Kasumi-1 (cell line): ENCODE data around the gene PI4KA.
"Not testable (repeated sequence)": the region's sequence is repeated elsewhere in the genome, so short reads cannot be mapped to it uniquely, and the experiment has no call there.

Source experiments
- DNase-seq, 2 experiments: peaks; one replicate each; lab custom pipeline; 2025; lab: John Stamatoyannopoulos, UW

The PI4KA gene

GRCh38 chr22:20858615-20859416, at the start of gene PI4KA, which contains the start of gene SNAP29:
Gene PI4KA, minus strand, starts transcription at chr22:20858811. Its CDS starts 86 bp downstream, at chr22:20858725.
Gene SNAP29, plus strand, starts transcription at chr22:20859007. Its CDS starts 104 bp downstream, at chr22:20859111.
- DNase-seq, result peak; percentile 95

GRCh38 chr22:20906387-20906767, 47.8 kb upstream of the PI4KA start:
- DNase-seq, result no peak

- DNase-seq, result no peak
Observed at GRCh38 chr22:20905415-20906386, 47.1 kb upstream of the PI4KA start.

DNA sequence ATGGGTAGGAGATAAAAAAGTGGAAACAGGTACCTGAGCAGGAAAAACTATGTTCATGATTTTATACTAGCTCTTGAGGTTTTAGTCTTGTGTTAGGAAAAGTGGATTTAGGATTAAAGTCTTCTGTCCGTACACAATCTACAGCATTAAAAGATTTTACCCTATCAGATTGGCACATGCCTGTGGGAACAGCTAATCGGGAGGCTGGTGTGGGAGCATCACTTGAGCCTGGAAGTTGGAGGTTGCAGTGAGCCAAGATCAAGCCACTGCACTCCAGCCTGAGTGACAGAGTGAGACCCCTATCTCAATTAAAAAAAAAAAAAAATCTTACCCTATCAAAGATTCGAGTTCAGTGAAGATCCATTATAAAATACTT, 46.4 kb upstream of the PI4KA start:
- DNase-seq, result no peak

GRCh38 chr22:20904008-20904979, 45.7 kb upstream of the PI4KA start:
- no peak for DNase-seq

GRCh38 chr22:20903093-20903492, 44.5 kb upstream of the PI4KA start:
- DNase-seq, result no peak

DNA sequence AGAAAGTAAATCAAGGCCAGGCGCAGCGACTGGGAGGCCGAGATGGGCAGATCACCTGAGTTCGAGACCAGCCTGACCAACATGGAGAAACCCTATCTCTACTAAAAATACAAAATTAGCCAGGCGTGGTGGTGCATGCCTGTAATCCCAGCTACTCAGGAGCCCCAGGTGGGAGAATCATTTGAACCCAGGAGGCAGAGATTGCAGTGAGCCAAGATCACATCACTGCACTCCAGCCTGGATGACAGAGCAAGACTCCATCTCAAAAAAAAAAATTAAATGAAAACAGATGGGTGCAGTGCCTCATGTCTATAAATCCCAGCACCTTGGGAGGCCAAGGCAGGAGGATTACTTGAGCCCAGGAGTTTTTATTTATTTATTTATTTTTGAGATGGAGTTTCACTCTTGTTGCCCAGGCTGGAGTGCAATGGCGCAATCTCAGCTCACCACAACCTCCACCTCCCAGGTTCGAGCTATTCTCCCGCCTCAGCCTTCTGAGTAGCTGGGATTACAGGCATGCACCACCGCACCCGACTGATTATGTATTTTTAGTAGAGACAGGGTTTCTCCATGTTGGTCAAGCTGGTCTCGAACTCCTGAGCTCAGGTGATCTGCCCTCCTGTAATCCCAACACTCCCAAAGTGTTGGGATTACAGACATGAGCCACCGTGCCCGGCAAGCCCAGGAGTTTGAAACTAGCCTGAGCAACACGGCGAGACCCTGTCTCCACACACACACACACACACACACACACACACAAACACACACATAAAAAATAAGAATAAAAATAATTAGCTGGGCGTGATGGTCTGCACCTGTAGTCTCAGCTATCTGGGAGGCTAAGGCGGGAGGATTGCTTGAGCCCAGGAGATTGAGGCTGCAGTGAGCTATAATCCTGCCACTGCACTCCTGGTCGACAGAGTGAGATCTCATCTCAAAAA, 42.8 kb upstream of the PI4KA start:
- DNase-seq, result not testable (repeated sequence)

DNA sequence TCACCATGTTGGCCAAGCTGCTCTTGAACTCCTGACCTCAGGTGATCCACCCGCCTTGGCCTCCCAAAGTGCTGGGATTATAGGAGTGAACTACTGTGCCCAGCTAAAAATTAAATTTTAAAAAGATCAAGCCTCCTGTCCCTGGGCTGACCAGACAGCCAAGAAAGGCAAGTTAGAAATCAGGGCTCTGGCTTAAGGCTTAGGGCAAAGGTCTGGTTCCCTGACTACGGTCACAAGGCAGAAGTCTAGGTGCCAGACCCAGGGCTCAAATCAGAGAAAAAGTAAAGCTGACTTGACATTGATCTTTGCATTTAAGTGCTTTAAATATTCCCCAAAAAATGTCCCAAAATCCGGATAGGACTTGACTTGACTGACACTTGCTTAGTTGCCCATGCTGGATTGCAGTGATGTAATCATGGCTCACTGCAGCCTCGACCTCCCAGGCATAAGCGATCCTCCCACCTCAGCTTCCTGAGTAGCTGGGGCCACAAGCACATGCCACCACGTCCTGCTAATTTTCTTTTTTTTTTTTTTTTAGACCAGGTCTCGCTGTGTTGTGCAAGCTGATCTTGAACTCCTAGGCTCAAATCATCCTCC, 41.3 kb upstream of the PI4KA start:
- DNase-seq, result no peak

GRCh38 chr22:20897737-20898136, 39.1 kb upstream of the PI4KA start:
- not testable (repeated sequence) for DNase-seq

GRCh38 chr22:20890975-20891374, 32.4 kb upstream of the PI4KA start:
- no peak for DNase-seq

- no peak for DNase-seq
Observed at GRCh38 chr22:20889904-20890540, 31.4 kb upstream of the PI4KA start.

- no peak for DNase-seq
Observed at GRCh38 chr22:20889025-20889704, 30.6 kb upstream of the PI4KA start.

DNA sequence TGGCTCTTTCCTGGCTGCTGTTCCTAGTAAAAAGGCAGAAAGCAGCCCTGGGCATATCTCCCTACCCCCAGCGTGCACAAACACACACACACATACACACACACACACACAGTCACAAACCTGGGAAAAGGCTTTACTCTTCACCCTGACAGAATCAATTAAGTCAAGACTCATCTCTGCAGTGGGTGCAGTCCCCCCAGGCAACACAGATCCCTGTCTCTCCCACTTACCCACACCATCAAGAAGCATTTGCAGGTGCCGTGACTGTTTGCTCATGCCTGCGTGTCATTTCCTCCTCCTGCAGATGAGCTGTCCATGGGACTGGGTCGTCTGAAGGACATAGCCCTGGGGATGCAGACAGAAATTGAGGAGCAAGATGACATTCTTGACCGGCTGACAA, 28.8 kb upstream of the PI4KA start:
- no peak for DNase-seq

DNA sequence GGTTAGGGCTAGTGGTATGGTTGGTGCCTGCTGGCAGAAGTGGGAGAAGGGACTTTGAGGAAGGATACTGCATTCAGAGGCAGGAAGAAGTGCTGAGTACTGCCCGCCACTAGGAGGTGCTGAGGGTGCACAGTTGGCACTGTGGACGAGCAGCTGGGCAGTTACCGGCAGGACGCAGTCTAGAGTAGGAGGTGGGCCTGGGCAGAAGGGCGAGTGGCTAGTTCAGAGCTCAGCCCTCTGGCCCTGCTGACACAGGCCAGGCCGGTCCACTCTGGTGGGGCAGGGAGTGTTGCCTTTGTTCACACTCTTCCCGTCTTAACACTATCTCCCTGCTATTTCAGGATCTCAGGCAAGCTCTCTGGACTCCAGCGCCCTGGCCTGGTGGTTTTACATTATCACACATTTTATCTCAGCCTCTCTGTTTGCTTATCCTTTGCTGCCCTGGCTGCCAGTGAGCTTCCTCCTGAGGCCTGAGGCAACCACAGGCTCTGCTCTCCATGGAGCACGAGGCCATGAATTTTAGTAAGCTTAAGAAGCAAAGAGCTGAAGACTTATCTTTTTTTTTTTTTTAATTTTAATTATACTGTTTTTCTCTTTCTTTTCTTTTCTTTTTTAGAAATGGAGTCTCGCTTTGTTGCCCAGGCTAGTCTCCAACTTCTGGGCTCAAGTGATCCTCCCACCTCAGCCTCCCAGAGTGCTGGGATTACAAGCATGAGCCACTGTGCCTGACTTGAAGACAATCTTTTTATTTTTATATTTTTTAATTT, 27.1 kb upstream of the PI4KA start:
- peak; percentile 87 to 93 for DNase-seq

DNA sequence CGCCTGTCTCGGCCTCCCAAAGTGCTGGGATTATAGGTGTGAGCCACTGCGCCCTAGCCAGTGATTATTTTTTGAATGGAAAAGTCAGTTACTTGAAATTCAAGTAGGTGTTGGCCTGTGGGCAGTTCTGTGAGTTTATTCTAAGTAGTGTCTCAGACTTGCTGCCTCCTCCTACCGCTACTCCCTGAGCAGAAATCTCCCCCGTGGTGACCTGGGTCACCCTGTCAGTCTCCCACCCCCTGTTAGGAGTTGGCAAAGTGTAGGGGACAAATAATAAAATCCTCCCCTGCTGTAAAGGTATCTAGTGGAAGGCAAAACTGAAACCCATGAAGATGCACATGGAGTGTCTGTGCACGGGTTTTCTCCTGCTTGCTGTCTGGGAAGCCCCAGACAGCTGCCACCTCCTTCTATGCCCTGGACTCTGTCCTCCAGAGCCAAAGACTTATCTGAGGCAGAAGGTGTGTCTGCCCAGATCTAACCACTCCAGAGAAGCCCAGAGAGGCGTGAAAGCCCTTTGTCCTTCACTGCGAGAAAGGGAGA, 26.5 kb upstream of the PI4KA start:
- DNase-seq, result no peak

DNA sequence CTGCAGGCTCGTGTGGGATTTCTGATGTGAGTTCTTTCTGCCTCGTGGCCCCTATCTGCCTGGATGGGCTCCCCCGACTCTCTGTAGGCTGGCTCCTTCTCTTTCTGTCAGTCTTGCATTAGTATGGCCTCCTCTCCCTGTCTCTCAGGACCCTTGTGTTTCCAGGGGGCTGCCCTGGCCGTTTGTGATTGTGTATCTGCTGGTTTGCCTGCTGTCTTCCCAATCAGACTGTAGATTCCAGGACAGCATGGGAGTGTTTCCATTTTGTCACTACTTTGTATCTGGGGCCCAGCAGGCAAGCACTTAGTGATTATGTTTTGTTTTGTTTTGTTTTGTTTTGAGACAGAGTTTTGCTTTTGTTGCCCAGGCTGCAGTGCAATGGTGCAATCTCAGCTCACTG, 25.8 kb upstream of the PI4KA start:
- no peak for DNase-seq

DNA sequence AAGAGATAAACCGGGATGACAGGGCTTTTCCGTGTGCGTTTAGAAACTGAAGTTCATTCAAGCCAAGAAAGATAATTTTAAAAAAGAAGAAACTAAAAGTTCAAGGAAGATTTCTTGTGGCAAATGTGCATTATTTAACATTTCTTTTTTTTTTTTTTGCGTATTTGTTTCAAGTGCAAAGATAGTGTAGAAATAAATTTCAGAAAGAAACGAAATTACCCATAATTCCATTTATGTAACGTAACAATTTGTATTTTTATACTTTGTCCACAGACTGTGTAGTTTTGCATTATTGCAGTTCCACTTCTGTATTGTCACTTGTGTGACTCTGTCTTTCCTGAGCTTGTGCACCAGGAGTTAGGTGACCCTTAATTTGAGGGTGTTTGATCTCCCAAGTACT, 24.2 kb upstream of the PI4KA start:
- no peak for DNase-seq
